SJSA1 (cell line): ENCODE data around the gene PIP4K2A. TPM values are rescaled to one million over a fixed set of nuclear protein-coding genes. Genes with fewer than 3 reads are reported as not detected.

Experiments used
- total RNA-seq: library from RNA; depleted of rRNA; stranded (reverse); fragments of >200 nt; shearing (Covaris generic); gene quantifications from 2 replicates; pipeline ENCODE4 v1.2.3, GENCODE V29; 2014; rRNA removed

Gene PIP4K2A
- total RNA-seq, 1 experiment from 2014 or later = 51.7 TPM

Other genes with a start within 250 kb of the PIP4K2A start
- gene ARMC3, start 213.5 kb upstream of the PIP4K2A start, total RNA-seq = not detected in 2 replicates